T-helper 2 cell (primary cell): ENCODE results near the gene MASP2.

ENCODE experiments used
- DNase-seq, 5 experiments: peaks; one replicate each; pipeline versions ENCODE4 v3.0.0 to v3.0.0-alpha.2; 2012 to 2022

Gene MASP2

GRCh38 chr1:10987840-10988417 lies 59.1 kb downstream of the MASP2 start:
- DNase-seq = no peak

- DNase-seq = no peak
Measured at GRCh38 chr1:10986525-10986890, 60.5 kb downstream of the MASP2 start.

GRCh38 chr1:10980841-10981727 lies 66.0 kb downstream of the MASP2 start:
- no peak for DNase-seq

- DNase-seq = no peak
Measured at GRCh38 chr1:10980094-10980577, 66.9 kb downstream of the MASP2 start.

- DNase-seq = no peak
Measured at GRCh38 chr1:10979483-10979920, 67.5 kb downstream of the MASP2 start.

GRCh38 chr1:10978719-10979118 lies 68.3 kb downstream of the MASP2 start:
- no peak for DNase-seq
